HepG2 (cell line): ENCODE results near the gene SLC25A45. TPM values are rescaled to one million over a fixed set of nuclear protein-coding genes. Genes with fewer than 3 reads are reported as not detected.

Experiments
- ARNT ChIP-seq: fragments of 450-650 bp; IDR thresholded peaks from 2 replicates; pipeline ENCODE4 v1.6.1; 2017
- ATM ChIP-seq: fragments of 450-650 bp; IDR thresholded peaks from 2 replicates; pipeline ENCODE4 v1.7.1; 2017; ENCODE audit warnings: mild to moderate bottlenecking, borderline replicate concordance
- CBX2 ChIP-seq, 2 experiments: fragments of 200-600 bp in 1 of 2; sonication (generic); formaldehyde crosslinking in 1 of 2; IDR thresholded peaks; 2 replicates each; pipeline versions ENCODE4 v1.7.0 to v1.8.1; 2018 to 2022; ENCODE audit warnings: low read depth in 2 of 2, low read length in 1 of 2, mild to moderate bottlenecking in 1 of 2, missing genetic modification reagents in 1 of 2
- E2F5 ChIP-seq: sonication (generic); formaldehyde crosslinking; conservative IDR thresholded peaks from 2 replicates; pipeline ENCODE4 v1.4.0; 2020; ENCODE audit warnings: missing genetic modification reagents
- HHEX ChIP-seq: IDR thresholded peaks from 2 replicates; pipeline ENCODE4 v1.6.1; 2016; ENCODE audit warnings: control low read depth
- POLR2A ChIP-seq, 2 experiments: IDR thresholded peaks; 2 replicates each; pipeline ENCODE4 v1.6.1; 2011; ENCODE audit warnings: low read depth in 2 of 2, low read length in 2 of 2, mild to moderate bottlenecking in 1 of 2, moderate library complexity in 1 of 2; ENCODE audit not compliant: insufficient read depth in 1 of 2
- RXRA ChIP-seq: sonication (generic); formaldehyde crosslinking; IDR thresholded peaks from 2 replicates; pipeline ENCODE4 v1.5.1; 2020; ENCODE audit warnings: missing genetic modification reagents
- SP4 ChIP-seq: sonication (generic); formaldehyde crosslinking; IDR thresholded peaks from 2 replicates; pipeline ENCODE4 v1.8.1; 2023; ENCODE audit warnings: mild to moderate bottlenecking, missing genetic modification reagents
- SSRP1 ChIP-seq: IDR thresholded peaks from 2 replicates; pipeline ENCODE4 v1.6.1; 2016; ENCODE audit warnings: control low read depth
- ZNF234 ChIP-seq: sonication (generic); formaldehyde crosslinking; conservative IDR thresholded peaks from 2 replicates; pipeline ENCODE4 v1.5.1; 2020; ENCODE audit warnings: mild to moderate bottlenecking, missing genetic modification reagents
- ZNF292 ChIP-seq: sonication (generic); formaldehyde crosslinking; IDR thresholded peaks from 2 replicates; pipeline ENCODE4 v1.8.1; 2022; ENCODE audit warnings: mild to moderate bottlenecking, low read depth, missing genetic modification reagents, borderline replicate concordance
- ZNF503 ChIP-seq: sonication (generic); formaldehyde crosslinking; IDR thresholded peaks from 2 replicates; pipeline ENCODE4 v1.4.0; 2020; ENCODE audit warnings: missing genetic modification reagents
- polyA plus RNA-seq, 8 experiments: library from polyadenylated mRNA; depleted of rRNA in 3 of 8; stranded (reverse) in 7 of 8; unstranded in 1 of 8; fragments of >200 nt; fragmentation: Illumina TruSeq in 4 of 8; extraction: Trizol in 4 of 8; gene quantifications; 2 replicates each; pipeline versions ENCODE4 v1.2.1 to v1.2.3, GENCODE V29; 2011 to 2016; ENCODE audit warnings: low read depth in 4 of 8, missing spikeins in 1 of 8, mixed read lengths in 1 of 8; ENCODE audit not compliant: insufficient read depth in 1 of 8
- total RNA-seq, 5 experiments: library from RNA; depleted of rRNA; stranded (reverse); fragments of >200 nt; fragmentation: Illumina TruSeq; extraction: Trizol; gene quantifications; 2 replicates each; pipeline ENCODE4 v1.2.3, GENCODE V29; 2016; ENCODE audit warnings: low read depth in 1 of 5
- TF ChIP-seq, protein P1 (sequence below): sonication (generic); formaldehyde crosslinking; IDR thresholded peaks from 2 replicates; pipeline ENCODE4 v1.5.0; 2020; ENCODE audit warnings: mild to moderate bottlenecking, missing genetic modification reagents, borderline replicate concordance
- TF ChIP-seq, protein P2 (sequence below): sonication (generic); formaldehyde crosslinking; IDR thresholded peaks from 2 replicates; pipeline ENCODE4 v1.5.1; 2020; ENCODE audit warnings: mild to moderate bottlenecking, missing genetic modification reagents, moderate library complexity

Gene SLC25A45
- total and polyA plus RNA-seq, 2 of the 13 experiments (the other 11 are each of a cell fraction or from before 2014, with no cell fraction given), result 1.2 to 3.4 TPM

GRCh38 chr11:65421794-65422632 lies 39.6 kb upstream of the SLC25A45 start (continued):
- TF ChIP-seq, protein P1, sequence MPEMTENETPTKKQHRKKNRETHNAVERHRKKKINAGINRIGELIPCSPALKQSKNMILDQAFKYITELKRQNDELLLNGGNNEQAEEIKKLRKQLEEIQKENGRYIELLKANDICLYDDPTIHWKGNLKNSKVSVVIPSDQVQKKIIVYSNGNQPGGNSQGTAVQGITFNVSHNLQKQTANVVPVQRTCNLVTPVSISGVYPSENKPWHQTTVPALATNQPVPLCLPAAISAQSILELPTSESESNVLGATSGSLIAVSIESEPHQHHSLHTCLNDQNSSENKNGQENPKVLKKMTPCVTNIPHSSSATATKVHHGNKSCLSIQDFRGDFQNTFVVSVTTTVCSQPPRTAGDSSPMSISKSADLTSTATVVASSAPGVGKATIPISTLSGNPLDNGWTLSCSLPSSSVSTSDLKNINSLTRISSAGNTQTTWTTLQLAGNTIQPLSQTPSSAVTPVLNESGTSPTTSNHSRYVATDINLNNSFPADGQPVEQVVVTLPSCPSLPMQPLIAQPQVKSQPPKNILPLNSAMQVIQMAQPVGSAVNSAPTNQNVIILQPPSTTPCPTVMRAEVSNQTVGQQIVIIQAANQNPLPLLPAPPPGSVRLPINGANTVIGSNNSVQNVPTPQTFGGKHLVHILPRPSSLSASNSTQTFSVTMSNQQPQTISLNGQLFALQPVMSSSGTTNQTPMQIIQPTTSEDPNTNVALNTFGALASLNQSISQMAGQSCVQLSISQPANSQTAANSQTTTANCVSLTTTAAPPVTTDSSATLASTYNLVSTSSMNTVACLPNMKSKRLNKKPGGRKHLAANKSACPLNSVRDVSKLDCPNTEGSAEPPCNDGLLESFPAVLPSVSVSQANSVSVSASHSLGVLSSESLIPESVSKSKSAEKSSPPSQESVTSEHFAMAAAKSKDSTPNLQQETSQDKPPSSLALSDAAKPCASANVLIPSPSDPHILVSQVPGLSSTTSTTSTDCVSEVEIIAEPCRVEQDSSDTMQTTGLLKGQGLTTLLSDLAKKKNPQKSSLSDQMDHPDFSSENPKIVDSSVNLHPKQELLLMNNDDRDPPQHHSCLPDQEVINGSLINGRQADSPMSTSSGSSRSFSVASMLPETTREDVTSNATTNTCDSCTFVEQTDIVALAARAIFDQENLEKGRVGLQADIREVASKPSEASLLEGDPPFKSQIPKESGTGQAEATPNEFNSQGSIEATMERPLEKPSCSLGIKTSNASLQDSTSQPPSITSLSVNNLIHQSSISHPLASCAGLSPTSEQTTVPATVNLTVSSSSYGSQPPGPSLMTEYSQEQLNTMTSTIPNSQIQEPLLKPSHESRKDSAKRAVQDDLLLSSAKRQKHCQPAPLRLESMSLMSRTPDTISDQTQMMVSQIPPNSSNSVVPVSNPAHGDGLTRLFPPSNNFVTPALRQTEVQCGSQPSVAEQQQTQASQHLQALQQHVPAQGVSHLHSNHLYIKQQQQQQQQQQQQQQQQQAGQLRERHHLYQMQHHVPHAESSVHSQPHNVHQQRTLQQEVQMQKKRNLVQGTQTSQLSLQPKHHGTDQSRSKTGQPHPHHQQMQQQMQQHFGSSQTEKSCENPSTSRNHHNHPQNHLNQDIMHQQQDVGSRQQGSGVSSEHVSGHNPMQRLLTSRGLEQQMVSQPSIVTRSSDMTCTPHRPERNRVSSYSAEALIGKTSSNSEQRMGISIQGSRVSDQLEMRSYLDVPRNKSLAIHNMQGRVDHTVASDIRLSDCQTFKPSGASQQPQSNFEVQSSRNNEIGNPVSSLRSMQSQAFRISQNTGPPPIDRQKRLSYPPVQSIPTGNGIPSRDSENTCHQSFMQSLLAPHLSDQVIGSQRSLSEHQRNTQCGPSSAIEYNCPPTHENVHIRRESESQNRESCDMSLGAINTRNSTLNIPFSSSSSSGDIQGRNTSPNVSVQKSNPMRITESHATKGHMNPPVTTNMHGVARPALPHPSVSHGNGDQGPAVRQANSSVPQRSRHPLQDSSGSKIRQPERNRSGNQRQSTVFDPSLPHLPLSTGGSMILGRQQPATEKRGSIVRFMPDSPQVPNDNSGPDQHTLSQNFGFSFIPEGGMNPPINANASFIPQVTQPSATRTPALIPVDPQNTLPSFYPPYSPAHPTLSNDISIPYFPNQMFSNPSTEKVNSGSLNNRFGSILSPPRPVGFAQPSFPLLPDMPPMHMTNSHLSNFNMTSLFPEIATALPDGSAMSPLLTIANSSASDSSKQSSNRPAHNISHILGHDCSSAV (CRISPR knock-in tag), result no peak
- peak in 1 of 2 experiments; percentile 33; a peak in 2 of 4 replicates for TF ChIP-seq POLR2A (IDR thresholded peaks at IDR 0.05; ENCODE audit: insufficient read depth in 1 of 2, low read depth in 2 of 2, low read length in 2 of 2)
- no peak for TF ChIP-seq ZNF292 (CRISPR knock-in tag)
- no peak for TF ChIP-seq CBX2 (IDR thresholded peaks at IDR 0.05; ENCODE audit: low read depth, low read length)
- TF ChIP-seq CBX2 (CRISPR knock-in tag; IDR thresholded peaks at IDR 0.05; ENCODE audit: low read depth), result no peak
- TF ChIP-seq E2F5 (CRISPR knock-in tag), result peak; percentile 25; the same call in 1 of the 2 replicates
- TF ChIP-seq SP4, result 0 out of 2 replicates have a peak, but pooled peaks have one; percentile 24
- TF ChIP-seq ATM, result no peak
- TF ChIP-seq SSRP1 (CRISPR knock-in tag), result no peak; the same call in 1 of the 2 replicates
- TF ChIP-seq ZNF503, result no peak
- TF ChIP-seq, protein P2, sequence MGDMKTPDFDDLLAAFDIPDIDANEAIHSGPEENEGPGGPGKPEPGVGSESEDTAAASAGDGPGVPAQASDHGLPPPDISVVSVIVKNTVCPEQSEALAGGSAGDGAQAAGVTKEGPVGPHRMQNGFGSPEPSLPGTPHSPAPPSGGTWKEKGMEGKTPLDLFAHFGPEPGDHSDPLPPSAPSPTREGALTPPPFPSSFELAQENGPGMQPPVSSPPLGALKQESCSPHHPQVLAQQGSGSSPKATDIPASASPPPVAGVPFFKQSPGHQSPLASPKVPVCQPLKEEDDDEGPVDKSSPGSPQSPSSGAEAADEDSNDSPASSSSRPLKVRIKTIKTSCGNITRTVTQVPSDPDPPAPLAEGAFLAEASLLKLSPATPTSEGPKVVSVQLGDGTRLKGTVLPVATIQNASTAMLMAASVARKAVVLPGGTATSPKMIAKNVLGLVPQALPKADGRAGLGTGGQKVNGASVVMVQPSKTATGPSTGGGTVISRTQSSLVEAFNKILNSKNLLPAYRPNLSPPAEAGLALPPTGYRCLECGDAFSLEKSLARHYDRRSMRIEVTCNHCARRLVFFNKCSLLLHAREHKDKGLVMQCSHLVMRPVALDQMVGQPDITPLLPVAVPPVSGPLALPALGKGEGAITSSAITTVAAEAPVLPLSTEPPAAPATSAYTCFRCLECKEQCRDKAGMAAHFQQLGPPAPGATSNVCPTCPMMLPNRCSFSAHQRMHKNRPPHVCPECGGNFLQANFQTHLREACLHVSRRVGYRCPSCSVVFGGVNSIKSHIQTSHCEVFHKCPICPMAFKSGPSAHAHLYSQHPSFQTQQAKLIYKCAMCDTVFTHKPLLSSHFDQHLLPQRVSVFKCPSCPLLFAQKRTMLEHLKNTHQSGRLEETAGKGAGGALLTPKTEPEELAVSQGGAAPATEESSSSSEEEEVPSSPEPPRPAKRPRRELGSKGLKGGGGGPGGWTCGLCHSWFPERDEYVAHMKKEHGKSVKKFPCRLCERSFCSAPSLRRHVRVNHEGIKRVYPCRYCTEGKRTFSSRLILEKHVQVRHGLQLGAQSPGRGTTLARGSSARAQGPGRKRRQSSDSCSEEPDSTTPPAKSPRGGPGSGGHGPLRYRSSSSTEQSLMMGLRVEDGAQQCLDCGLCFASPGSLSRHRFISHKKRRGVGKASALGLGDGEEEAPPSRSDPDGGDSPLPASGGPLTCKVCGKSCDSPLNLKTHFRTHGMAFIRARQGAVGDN, result peak; percentile 68
- no peak for TF ChIP-seq ARNT
- peak; percentile 99 for TF ChIP-seq RXRA (CRISPR knock-in tag)
- no peak for TF ChIP-seq HHEX (CRISPR knock-in tag)
- no peak for TF ChIP-seq ZNF234 (CRISPR knock-in tag)
